HepG2 (cell line): ENCODE measurements around the gene LRIG3. TPM values are rescaled to one million over a fixed set of nuclear protein-coding genes. Genes with fewer than 3 reads are reported as not detected.

Source experiments
- ATAC-seq: fragments of 200-7000 bp; cut with Tn5 transposase; 3 replicates; pipeline ENCODE4 v1.9.1; 2020; ENCODE audit warnings: mild to moderate bottlenecking, moderate library complexity
- BruUV-seq: library from RNA; stranded (reverse); fragments of 400-500 nt; replicated peaks from 2 replicates; lab custom pipeline; 2021; lab: Mats Ljungman, UMichigan
- CTCF ChIA-PET: fragments of 300-600 bp; formaldehyde crosslinking; extraction: SDS; loops from one replicate; lab custom pipeline; 2021; ENCODE audit warnings: low total read pairs, inconsistent platforms, low intra/inter-chr PET ratio; lab: Yijun Ruan, JAX
- POLR2A ChIA-PET: fragments of 350-600 bp; sonication (Branson Sonifier 250); formaldehyde crosslinking; loops from one replicate; lab custom pipeline; 2020; ENCODE audit warnings: antibody characterized with exemption, inconsistent platforms; lab: Yijun Ruan, JAX
- DNase-seq: peaks from one replicate; pipeline ENCODE4 v3.0.0-alpha.2; 2015; ENCODE audit warnings: low spot score
- FAIRE-seq: peaks from 3 replicates; lab custom pipeline; 2011; peaks lifted over from hg19 to GRCh38; lab: Jason Lieb, UNC
- H2AFZ ChIP-seq: one replicate; pipeline ENCODE4 v1.6.1; 2011; ENCODE audit warnings: low read length, inconsistent platforms
- H3K27ac ChIP-seq: fragments of 300-600 bp; 3 replicates; pipeline ENCODE4 v1.8.0; 2011; ENCODE audit warnings: mixed run types, mild to moderate bottlenecking, mixed read lengths, low read length, inconsistent platforms; ENCODE audit not compliant: insufficient read depth; ENCODE audit errors: extremely low read length
- H3K27me3 ChIP-seq, 2 experiments: fragments of 200-600 bp in 1 of 2; 2 replicates in 1 of 2; 3 replicates in 1 of 2; pipeline versions ENCODE4 v1.6.0 to v1.8.0; 2011; ENCODE audit warnings: low read length in 2 of 2, mild to moderate bottlenecking in 2 of 2, moderate library complexity in 2 of 2, inconsistent platforms in 1 of 2; ENCODE audit not compliant: insufficient read depth in 2 of 2, control insufficient read depth in 1 of 2
- H3K36me3 ChIP-seq, 2 experiments: fragments of 200-600 bp in 1 of 2; replicated peaks in 1 of 2; 2 replicates in 1 of 2; 3 replicates in 1 of 2; pipeline versions ENCODE4 v1.5.1 to v1.8.0; 2011; ENCODE audit warnings: low read length in 2 of 2, inconsistent platforms in 1 of 2; ENCODE audit not compliant: insufficient read depth in 2 of 2, control insufficient read depth in 1 of 2
- H3K4me1 ChIP-seq: 2 replicates; pipeline ENCODE4 v1.5.1; 2012; ENCODE audit warnings: low read length, inconsistent platforms; ENCODE audit not compliant: insufficient read depth
- H3K4me2 ChIP-seq: 2 replicates; pipeline ENCODE4 v1.6.0; 2011; ENCODE audit warnings: low read depth, low read length, inconsistent platforms
- H3K4me3 ChIP-seq, 3 experiments: fragments of 200-600 bp in 1 of 3; sonication (generic), shearing (Covaris generic) in 1 of 3; replicated peaks in 1 of 3; 2 replicates each; pipeline ENCODE4 v1.5.1; 2011 to 2016; ENCODE audit warnings: low read length in 3 of 3, inconsistent platforms in 2 of 3, low read depth in 2 of 3, mild to moderate bottlenecking in 2 of 3, control low read depth in 1 of 3, mixed read lengths in 1 of 3; ENCODE audit not compliant: insufficient read depth in 1 of 3
- H3K79me2 ChIP-seq: one replicate; pipeline ENCODE4 v1.6.1; 2011; ENCODE audit warnings: low read length, inconsistent platforms; ENCODE audit not compliant: insufficient read depth
- H3K9ac ChIP-seq: 2 replicates; pipeline ENCODE4 v1.6.0; 2011; ENCODE audit warnings: mild to moderate bottlenecking, low read depth, low read length, inconsistent platforms; ENCODE audit not compliant: insufficient read depth
- H3K9me3 ChIP-seq: 2 replicates; pipeline ENCODE4 v1.5.1; 2012; ENCODE audit warnings: mild to moderate bottlenecking, low read length
- H4K20me1 ChIP-seq: 2 replicates; pipeline ENCODE4 v1.6.0; 2011; ENCODE audit warnings: inconsistent platforms, mild to moderate bottlenecking, low read length, moderate library complexity; ENCODE audit not compliant: insufficient read depth
- CENPBD1 ChIP-seq: sonication (generic); formaldehyde crosslinking; IDR thresholded peaks from 2 replicates; pipeline ENCODE4 v1.8.0; 2022; ENCODE audit warnings: missing genetic modification reagents, low read depth, mild to moderate bottlenecking, borderline replicate concordance
- DRAP1 ChIP-seq: IDR thresholded peaks from 2 replicates; pipeline ENCODE4 v1.6.1; 2016; ENCODE audit warnings: missing genetic modification reagents, missing compliant biosample characterization
- ETS1 ChIP-seq: sonication (generic); formaldehyde crosslinking; IDR thresholded peaks from 2 replicates; pipeline ENCODE4 v1.4.0; 2020; ENCODE audit warnings: missing genetic modification reagents
- FOXC1 ChIP-seq: sonication (generic); formaldehyde crosslinking; IDR thresholded peaks from 2 replicates; pipeline ENCODE4 v1.8.0; 2022; ENCODE audit warnings: mild to moderate bottlenecking, missing genetic modification reagents, borderline replicate concordance
- KDM3A ChIP-seq: IDR thresholded peaks from 2 replicates; pipeline ENCODE4 v1.6.1; 2018; ENCODE audit warnings: low read depth, missing compliant biosample characterization
- NAIF1 ChIP-seq: sonication (generic); formaldehyde crosslinking; IDR thresholded peaks from 2 replicates; pipeline ENCODE4 v1.5.0; 2020; ENCODE audit warnings: mild to moderate bottlenecking, missing genetic modification reagents, borderline replicate concordance
- PCBP2 ChIP-seq: fragments of 200-400 bp; formaldehyde crosslinking; optimal IDR thresholded peaks from 2 replicates; pipeline ENCODE3; 2018; ENCODE audit warnings: low read length, low read depth; ENCODE audit not compliant: poor library complexity, severe bottlenecking
- PREB ChIP-seq: sonication (generic); formaldehyde crosslinking; IDR thresholded peaks from 2 replicates; pipeline ENCODE4 v1.4.0; 2020; ENCODE audit warnings: missing genetic modification reagents
- SMAD3 ChIP-seq: sonication (generic); formaldehyde crosslinking; IDR thresholded peaks from 2 replicates; pipeline ENCODE4 v1.4.0; 2020; ENCODE audit warnings: missing genetic modification reagents
- THAP9 ChIP-seq: sonication (generic); formaldehyde crosslinking; IDR thresholded peaks from 2 replicates; pipeline ENCODE4; 2020; ENCODE audit warnings: missing genetic modification reagents, mild to moderate bottlenecking, borderline replicate concordance
- ZBTB38 ChIP-seq: sonication (generic); formaldehyde crosslinking; IDR thresholded peaks from 2 replicates; pipeline ENCODE4 v1.5.1; 2020; ENCODE audit warnings: mild to moderate bottlenecking, missing genetic modification reagents
- ZBTB44 ChIP-seq: sonication (generic); formaldehyde crosslinking; IDR thresholded peaks from 2 replicates; pipeline ENCODE4 v1.4.0; 2020; ENCODE audit warnings: missing genetic modification reagents
- ZFP62 ChIP-seq: sonication (generic); formaldehyde crosslinking; IDR thresholded peaks from 2 replicates; pipeline ENCODE4 v1.4.0; 2020; ENCODE audit warnings: missing genetic modification reagents
- ZNF274 ChIP-seq: sonication (generic); formaldehyde crosslinking; IDR thresholded peaks from 2 replicates; pipeline ENCODE4 v1.5.1; 2020; ENCODE audit warnings: mild to moderate bottlenecking, missing genetic modification reagents
- ZNF354B ChIP-seq: sonication (generic); formaldehyde crosslinking; IDR thresholded peaks from 2 replicates; pipeline ENCODE4 v1.8.0; 2022; ENCODE audit warnings: mild to moderate bottlenecking, missing genetic modification reagents
- ZNF552 ChIP-seq: sonication (generic); formaldehyde crosslinking; IDR thresholded peaks from 2 replicates; pipeline ENCODE4 v1.9.0; 2022; ENCODE audit warnings: missing genetic modification reagents, mild to moderate bottlenecking, borderline replicate concordance
- ZNF788 ChIP-seq: sonication (generic); formaldehyde crosslinking; IDR thresholded peaks from 2 replicates; pipeline ENCODE4 v1.5.0; 2020; ENCODE audit warnings: mild to moderate bottlenecking, missing genetic modification reagents, borderline replicate concordance
- WGBS: methylation state at CpG from one replicate; pipeline ENCODE4 v1.1.6; 2017; ENCODE audit warnings: low lambda C conversion rate; 5-methylcytosine and 5-hydroxymethylcytosine counted together
- in situ Hi-C: cut with HindIII; loops from 2 replicates; pipeline ENCODE4 v1.10.0; 2017; ENCODE audit warnings: low pct_unique_long_range_greater_than_20kb; ENCODE audit not compliant: extremely low pct_ligation_motif_present
- intact Hi-C: fragments of 100-400 bp; cut with micrococcal nuclease; formaldehyde crosslinking; loops from one replicate; pipeline ENCODE4 v1.10.0; 2022; ENCODE audit not compliant: unreplicated experiment
- polyA plus RNA-seq, 8 experiments: library from polyadenylated mRNA; depleted of rRNA in 3 of 8; stranded (reverse) in 7 of 8; unstranded in 1 of 8; fragments of >200 nt; fragmentation: Illumina TruSeq in 4 of 8; extraction: Trizol in 4 of 8; gene quantifications; 2 replicates each; pipeline versions ENCODE4 v1.2.1 to v1.2.3, GENCODE V29; 2011 to 2016; ENCODE audit warnings: low read depth in 4 of 8, missing spikeins in 1 of 8, mixed read lengths in 1 of 8; ENCODE audit not compliant: insufficient read depth in 1 of 8
- total RNA-seq, 5 experiments: library from RNA; depleted of rRNA; stranded (reverse); fragments of >200 nt; fragmentation: Illumina TruSeq; extraction: Trizol; gene quantifications; 2 replicates each; pipeline ENCODE4 v1.2.3, GENCODE V29; 2016; ENCODE audit warnings: low read depth in 1 of 5

Gene LRIG3
- total and polyA plus RNA-seq, 2 of the 13 experiments (the other 11 are each of a cell fraction or from before 2014, with no cell fraction given): 7.7 to 17.4 TPM

- peaks cover 57% of the 10 kb centered on the region for H3K4me1 ChIP-seq
- peaks cover 48% of the 10 kb centered on the region for H3K79me2 ChIP-seq
Observed at GRCh38 chr12:58918469-58918844, 1.8 kb downstream of the LRIG3 start.

More at GRCh38 chr12:58918469-58918844, 1.8 kb downstream of the LRIG3 start:
- no peaks in the 10 kb centered on the region for H3K27me3 ChIP-seq
- in situ Hi-C loops: no loop called here
- H3K4me3 ChIP-seq: peak overlapping the region; percentile 35 to 92 (median 80); a peak in 5 of 6 replicates
- no peaks in the 10 kb centered on the region for H3K36me3 ChIP-seq
- ATAC-seq (no peak), DNase-seq (no peak), FAIRE-seq (no peak)
- ChIA-PET POLR2A (no interaction called here), CTCF (no interaction called here)
- H3K9ac ChIP-seq: peak overlapping the region; percentile 26; the same call in 1 of the 2 replicates
- TF ChIP-seq ZBTB38 (no peak), ZFP62 (no peak), KDM3A (CRISPR knock-in tag) (no peak), THAP9 (no peak), ZNF354B (CRISPR knock-in tag) (no peak), DRAP1 (CRISPR knock-in tag) (no peak), PREB (CRISPR knock-in tag) (no peak), ZNF552 (CRISPR knock-in tag) (no peak), PCBP2 (no peak), SMAD3 (CRISPR knock-in tag) (no peak), ETS1 (CRISPR knock-in tag) (no peak), ZNF788 (CRISPR knock-in tag) (no peak), FOXC1 (CRISPR knock-in tag) (no peak), ZBTB44 (CRISPR knock-in tag) (no peak), ZNF274 (CRISPR knock-in tag) (no peak), CENPBD1 (CRISPR knock-in tag) (no peak), NAIF1 (CRISPR knock-in tag) (no peak)
- TSS peak; percentile 44 for BruUV-seq
- peak overlapping the region; percentile 96 for H3K4me2 ChIP-seq
- WGBS: 24% methylated on average over 4 of the region's 4 CpGs
- no peaks in the 10 kb centered on the region for H4K20me1 ChIP-seq
- intact Hi-C loops: loop anchor here (5.0 kb wide), 1 partner anchor 36 kb away; no protein-coding TSS in a partner anchor
- no peak overlapping the region for H2AFZ ChIP-seq
- no peaks in the 10 kb centered on the region for H3K9me3 ChIP-seq
- H3K27ac ChIP-seq: no peak overlapping the region
